NCI-H2081 treated with DMSO at 0.1 percent for 48 hours (cell line): ENCODE data around the gene PIP4K2C.
"Not testable (repeated sequence)": the region's sequence is repeated elsewhere in the genome, so short reads cannot be mapped to it uniquely, and the experiment has no call there.

Experiments used
- DNase-seq: peaks from one replicate; lab custom pipeline; 2025; lab: John Stamatoyannopoulos, UW

The PIP4K2C gene

DNA sequence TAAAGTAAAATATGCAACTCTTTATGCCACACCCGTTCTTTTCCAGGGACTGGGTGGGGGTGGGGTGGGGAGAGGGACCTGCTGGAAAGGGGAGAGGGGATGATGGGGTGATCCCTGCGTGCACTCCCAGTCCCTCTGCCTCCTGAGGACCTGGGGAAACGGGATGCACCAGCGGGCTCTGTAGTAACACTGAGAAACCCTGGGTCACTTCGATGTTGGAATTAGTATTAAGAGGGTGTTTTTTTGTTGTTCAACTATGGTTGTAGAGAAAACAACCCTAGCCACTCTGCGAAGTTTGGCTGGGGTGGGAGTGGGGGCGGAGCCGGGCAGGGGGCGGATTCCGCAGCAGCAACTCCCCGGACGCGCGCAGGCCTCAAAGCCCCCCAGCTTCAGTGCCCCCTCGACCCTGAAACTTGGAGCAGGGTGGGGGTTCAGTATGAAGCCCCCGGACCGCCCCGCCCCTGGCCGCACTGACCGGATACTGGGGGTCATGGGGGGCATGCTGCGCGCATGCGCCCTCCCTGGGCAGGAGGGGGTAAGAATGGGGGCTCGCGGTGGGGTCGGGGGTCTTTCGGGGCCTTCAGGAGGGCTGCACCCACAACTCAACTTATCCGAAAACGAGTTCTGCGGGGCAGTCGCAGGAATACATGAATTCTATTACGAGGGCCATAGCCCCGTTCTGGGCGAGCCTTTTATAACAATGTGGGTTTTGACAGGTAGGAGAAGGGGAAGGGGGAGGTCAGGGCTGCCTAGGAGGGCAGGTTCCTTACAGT is 19.0 kb downstream of the PIP4K2C start:
- no peak for DNase-seq

- DNase-seq: no peak
Measured at GRCh38 chr12:57610554-57611107, 19.6 kb downstream of the PIP4K2C start.

GRCh38 chr12:57611108-57611826 is 20.3 kb downstream of the PIP4K2C start, which contains the start of gene ARHGEF25:
Gene ARHGEF25, plus strand, starts transcription at chr12:57611435. Its CDS starts 460 bp downstream, at chr12:57611895.
- DNase-seq: no peak

- DNase-seq: no peak
Measured at GRCh38 chr12:57611827-57612710, 21.1 kb downstream of the PIP4K2C start.

DNA sequence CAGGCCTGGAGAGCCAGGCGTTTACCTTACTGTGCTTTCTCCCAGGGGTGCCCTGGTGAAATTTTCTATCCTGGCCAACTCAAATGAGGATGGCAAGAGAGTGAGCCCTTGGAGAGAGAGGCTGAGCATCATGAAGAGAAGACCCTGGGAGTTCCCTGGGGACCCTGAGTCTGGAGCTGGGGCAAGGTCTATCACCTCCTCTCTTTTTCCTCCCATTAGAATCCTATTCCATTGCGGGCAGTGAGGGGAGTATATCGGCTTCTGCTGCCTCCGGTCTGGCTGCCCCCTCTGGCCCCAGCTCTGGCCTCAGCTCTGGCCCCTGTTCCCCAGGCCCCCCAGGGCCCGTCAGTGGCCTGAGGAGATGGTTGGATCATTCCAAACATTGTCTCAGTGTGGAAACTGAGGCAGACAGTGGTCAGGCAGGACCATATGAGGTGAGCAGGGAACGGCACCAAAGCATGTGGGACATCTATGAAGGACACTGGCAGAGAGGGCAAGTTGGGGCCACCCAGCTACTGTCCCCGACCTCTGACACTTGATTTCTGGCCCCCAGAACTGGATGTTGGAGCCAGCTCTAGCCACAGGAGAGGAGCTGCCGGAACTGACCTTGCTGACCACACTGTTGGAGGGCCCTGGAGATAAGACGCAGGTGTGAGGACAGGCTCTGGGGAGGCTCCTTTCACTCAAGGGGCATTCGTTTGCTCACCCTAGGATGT is 21.9 kb downstream of the PIP4K2C start:
- DNase-seq: no peak

- no peak for DNase-seq
Measured at GRCh38 chr12:57613427-57614109, 22.6 kb downstream of the PIP4K2C start.

- DNase-seq: no peak
Measured at GRCh38 chr12:57614178-57614947, 23.4 kb downstream of the PIP4K2C start.

DNA sequence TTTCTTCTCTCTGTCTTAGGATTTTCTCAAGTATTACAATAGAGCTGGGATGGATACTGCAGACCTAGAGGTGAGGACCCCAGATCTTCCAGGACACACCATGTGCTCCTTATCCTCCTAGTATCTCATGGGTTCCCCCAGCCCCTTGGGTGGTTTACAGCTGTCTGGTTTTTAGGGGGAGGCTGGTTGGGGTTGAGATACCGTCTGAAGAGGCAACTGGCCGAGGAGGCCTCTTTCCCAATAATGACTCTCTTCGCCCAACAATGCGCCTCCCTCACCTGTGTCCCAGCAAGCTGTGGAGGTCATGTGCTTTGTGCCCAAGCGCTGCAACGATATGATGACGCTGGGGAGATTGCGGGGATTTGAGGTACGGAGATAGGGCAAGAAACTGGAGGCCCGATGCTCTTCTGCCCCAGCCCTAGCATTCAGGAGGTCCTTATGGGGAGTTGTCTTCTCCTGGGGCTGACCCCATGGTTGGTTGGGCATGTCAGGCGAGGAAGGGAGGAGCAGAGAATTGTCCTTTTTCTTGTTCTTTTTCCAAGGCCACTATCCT is 24.0 kb downstream of the PIP4K2C start:
- DNase-seq: no peak

DNA sequence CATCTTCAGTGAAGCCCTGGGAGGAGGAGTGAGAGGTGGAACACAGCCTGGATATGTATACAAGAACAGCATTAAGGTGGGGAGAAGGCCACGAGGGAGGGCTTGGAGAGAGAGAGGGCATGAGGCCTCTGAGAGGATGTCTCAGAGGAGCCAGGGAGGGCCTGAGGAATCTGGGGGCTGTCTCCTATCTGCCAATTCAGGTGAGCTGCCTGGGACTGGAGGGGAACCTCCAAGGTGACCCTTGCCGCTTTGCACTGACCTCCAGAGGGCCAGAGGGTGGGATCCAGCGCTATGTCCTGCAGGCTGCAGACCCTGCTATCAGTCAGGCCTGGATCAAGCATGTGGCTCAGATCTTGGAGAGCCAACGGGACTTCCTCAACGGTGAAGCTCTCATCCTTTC is 24.6 kb downstream of the PIP4K2C start:
- DNase-seq: no peak

DNA sequence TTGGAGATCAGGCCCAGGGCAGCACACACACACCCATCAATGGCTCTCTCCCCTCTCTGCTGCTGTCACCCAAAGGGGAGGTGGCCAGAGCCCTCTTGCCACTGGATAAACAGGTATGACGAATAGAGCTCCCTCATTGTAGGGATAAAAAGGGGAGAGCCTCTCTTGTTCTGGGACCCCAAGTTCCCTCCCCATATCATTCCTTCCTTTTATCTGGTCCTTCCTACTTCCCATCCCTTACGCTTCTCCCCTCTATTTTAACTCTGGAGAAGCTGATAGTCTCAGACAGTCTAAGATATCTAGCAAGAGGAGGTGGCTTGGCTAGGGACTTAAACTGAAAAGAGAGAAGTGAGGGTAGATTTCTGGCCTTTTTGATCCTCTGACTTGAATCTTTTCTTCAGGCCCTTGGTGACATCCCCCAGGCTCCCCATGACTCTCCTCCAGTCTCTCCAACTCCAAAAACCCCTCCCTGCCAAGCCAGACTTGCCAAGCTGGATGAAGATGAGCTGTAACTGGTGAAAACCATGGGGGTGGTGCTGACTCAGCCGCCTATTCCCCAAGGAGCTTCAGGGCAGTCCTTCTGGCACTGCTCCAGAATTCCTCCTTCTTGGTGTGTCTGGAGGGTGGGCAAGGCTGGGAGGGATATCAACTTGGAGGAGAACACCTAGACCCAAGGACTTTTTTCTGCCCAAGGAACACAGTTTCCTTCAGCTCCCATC is 25.6 kb downstream of the PIP4K2C start:
- DNase-seq: no peak

DNA sequence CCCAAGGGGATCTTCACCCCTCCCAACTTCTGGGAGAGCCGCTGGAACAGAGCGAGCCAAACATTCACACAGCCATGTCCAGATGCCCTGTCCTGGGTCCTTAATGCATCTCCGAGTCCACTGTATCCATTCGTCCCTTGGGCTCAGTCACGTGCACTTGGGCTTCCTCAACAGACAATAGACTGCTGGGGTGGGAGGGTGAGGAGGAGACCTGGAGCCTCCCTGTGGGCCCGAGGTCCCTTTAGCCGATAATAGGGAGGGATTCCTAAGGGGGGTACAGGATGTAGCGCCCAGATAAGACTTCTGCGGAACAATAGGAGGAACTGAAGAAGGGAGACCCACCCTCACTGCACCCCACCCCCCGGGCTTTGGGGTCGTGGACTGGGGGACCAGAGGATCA is 26.9 kb downstream of the PIP4K2C start:
- no peak for DNase-seq

DNA sequence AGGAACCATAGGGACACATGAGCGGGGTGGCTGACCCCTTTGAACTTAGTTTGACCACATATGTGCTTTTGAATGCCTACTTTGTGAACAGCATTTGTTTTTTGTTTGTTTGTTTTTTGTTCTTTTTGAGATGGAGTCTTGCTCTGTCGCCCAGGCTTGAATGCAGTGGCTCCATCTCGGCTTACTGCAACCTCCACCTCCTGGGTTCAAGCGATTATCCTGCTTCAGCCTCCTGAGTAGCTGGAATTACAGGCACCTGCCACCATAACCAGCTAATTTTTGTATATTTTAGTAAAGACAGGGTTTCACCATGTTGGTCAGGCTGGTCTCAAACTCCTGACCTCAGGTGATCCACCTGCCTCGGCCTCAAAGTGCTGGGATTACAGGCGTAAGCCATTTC is 27.4 kb downstream of the PIP4K2C start:
- not testable (repeated sequence) for DNase-seq

DNA sequence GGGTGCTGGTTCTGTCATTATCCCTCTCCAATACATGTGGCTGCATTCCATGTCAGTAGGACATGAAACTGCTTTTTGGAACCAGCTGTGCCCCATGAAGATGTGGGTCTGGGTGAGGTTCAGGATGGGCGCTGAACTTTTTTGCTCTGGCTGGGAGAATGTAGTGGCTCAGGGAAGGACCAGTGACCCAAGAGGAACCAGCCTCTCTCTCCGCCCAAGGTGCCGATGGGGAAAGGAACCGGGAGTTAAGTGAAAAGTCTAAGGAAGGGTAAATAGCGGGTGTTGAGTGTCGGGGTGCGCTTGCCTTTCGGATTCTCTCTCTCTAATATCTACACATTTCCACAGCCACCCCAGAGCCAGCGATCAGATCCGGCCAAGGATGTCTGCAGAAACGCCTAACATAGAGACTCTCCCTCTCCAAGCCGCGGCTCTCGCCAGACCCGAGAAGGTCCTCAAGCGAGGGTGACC is 28.0 kb downstream of the PIP4K2C start:
- DNase-seq: no peak

DNA sequence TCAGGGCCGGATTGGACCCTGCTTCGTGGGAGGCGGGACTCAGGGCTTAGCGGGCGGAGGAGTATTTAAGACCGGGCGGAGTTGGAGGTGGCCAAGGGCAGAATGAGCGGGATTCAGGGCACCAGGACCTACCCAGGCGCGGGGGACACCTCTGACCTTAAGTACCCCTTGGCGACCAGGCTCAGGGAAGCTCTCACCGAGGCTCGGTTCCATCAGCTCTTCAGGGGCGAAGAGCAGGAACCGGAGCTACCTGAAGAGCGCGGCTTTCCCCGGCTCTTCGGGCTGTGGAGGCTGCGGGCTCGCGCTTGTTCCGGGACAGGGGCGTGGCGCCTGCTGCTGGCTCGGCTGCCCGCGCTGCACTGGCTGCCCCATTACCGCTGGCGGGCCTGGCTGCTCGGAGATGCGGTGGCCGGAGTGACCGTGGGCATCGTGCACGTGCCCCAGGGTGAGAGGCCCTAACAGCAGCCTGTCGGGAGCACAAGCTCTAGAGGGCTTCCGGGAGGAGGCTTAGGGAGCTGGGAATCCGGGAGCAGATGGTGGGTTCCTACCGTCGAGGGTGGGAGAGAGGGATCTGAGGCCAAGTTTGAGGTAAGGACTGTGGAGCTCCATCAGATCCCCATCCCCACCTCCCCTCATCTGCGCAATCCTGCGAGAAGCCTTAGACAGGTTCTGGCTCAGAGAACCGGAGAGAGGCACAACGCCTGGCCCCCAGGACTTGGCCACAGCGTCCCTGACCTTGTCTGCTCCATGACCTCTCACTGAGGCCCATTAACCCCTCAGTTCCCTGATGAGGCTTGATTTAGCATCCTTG is 28.6 kb downstream of the PIP4K2C start:
- DNase-seq: no peak

DNA sequence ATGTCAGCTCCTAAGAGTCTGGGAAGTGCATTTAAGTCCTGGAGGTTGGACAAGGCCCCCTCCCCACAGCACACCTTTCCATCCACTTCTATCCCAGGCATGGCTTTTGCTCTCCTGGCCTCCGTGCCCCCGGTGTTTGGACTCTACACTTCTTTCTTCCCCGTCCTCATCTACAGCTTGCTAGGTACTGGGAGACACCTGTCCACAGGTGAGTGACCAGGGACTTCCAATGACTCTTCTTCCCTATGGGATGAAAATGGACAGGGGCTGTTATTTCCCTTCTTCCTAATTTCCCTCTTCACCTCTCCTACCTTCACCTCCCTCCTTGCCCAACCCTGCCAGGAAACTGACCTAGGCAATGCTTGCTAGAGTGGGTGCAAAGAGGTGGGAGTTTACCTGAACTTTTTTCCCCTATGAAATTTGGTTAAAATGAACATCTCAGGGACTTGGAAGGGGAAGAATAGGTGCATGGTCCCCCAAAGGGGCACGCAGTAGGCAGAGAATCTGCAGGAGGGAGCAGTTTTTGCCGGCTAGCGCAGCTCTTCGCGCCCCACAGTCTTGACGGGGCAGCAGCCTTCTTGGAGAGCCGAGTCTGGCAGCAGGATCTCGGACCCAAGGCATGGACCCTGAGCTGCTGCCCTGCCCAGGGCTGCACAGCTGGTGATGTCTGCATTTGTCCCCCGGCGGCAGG is 29.4 kb downstream of the PIP4K2C start:
- no peak for DNase-seq

GRCh38 chr12:57620936-57621496 is 30.0 kb downstream of the PIP4K2C start:
- no peak for DNase-seq
